PFSK-1 (cell line): ENCODE data around the gene TNFAIP1.

Experiments
- POLR2AphosphoS5 ChIP-seq: IDR thresholded peaks from 2 replicates; pipeline ENCODE4 v1.6.1; 2012; ENCODE audit warnings: low read depth, mild to moderate bottlenecking, control low read depth, low read length, moderate library complexity
- TAF1 ChIP-seq: IDR thresholded peaks from 2 replicates; pipeline ENCODE4 v1.6.1; 2012; ENCODE audit warnings: low read length, control low read depth, borderline replicate concordance; ENCODE audit not compliant: insufficient read depth
- TF ChIP-seq, protein P1 (sequence below), 2 experiments: IDR thresholded peaks; 2 replicates each; pipeline versions ENCODE4 v1.6.1 to v1.8.0; 2011 to 2012; ENCODE audit warnings: low read depth in 2 of 2, low read length in 2 of 2, control low read depth in 1 of 2, inconsistent platforms in 1 of 2, mild to moderate bottlenecking in 1 of 2, moderate library complexity in 1 of 2; ENCODE audit not compliant: insufficient read depth in 1 of 2

DNA sequence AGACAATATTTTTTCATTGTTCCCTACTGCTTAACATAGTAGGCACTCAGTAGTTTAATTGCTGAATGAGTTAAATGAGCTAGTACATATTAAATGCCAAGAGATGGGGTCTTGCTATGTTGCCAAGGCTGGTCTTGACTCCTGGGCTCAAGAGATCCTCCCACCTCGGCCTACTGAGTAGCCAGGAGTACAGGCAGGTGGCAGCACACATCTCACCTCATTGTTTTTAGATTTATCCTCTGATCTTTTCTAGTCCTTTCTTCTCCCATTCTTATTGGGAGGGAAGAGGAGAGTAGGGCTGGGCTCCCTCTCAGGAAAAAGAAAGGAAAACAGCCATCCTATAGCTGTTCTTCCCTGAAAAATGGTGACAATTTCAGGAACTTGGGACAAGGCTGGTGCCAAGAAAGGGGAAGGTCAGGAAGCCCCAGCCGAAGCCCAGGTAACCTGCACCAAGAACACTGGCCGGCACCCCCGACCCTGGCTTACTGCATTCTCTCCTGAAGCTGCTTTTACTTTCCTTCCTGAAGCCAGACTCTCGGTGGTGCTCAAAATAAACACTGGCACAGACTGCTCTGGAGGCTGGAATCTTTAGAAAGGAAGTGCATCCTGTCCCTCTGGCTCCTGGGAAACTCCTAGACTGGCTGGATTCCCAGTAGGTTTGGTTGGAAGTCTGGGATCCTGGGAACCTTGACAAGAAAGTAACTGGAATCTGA, 2.7 kb downstream of the TNFAIP1 start:
- TF ChIP-seq, protein P1, sequence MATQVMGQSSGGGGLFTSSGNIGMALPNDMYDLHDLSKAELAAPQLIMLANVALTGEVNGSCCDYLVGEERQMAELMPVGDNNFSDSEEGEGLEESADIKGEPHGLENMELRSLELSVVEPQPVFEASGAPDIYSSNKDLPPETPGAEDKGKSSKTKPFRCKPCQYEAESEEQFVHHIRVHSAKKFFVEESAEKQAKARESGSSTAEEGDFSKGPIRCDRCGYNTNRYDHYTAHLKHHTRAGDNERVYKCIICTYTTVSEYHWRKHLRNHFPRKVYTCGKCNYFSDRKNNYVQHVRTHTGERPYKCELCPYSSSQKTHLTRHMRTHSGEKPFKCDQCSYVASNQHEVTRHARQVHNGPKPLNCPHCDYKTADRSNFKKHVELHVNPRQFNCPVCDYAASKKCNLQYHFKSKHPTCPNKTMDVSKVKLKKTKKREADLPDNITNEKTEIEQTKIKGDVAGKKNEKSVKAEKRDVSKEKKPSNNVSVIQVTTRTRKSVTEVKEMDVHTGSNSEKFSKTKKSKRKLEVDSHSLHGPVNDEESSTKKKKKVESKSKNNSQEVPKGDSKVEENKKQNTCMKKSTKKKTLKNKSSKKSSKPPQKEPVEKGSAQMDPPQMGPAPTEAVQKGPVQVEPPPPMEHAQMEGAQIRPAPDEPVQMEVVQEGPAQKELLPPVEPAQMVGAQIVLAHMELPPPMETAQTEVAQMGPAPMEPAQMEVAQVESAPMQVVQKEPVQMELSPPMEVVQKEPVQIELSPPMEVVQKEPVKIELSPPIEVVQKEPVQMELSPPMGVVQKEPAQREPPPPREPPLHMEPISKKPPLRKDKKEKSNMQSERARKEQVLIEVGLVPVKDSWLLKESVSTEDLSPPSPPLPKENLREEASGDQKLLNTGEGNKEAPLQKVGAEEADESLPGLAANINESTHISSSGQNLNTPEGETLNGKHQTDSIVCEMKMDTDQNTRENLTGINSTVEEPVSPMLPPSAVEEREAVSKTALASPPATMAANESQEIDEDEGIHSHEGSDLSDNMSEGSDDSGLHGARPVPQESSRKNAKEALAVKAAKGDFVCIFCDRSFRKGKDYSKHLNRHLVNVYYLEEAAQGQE (IDR thresholded peaks at IDR 0.05; ENCODE audit: insufficient read depth in 1 of 2, low read depth in 2 of 2, low read length in 2 of 2): no peak; a peak in 1 of 4 replicates
- TF ChIP-seq POLR2AphosphoS5: no peak
- TF ChIP-seq TAF1: no peak
